GM21723 (cell line): ENCODE measurements around the gene MSLN.
A peak's percentile ranks its signal among the peaks of the same experiment; 100 is the strongest.

Source experiments
- ATAC-seq: cut with Tn5 transposase; IDR thresholded peaks from one replicate; pipeline ENCODE4 v1.9.1; 2021; ENCODE audit warnings: mild to moderate bottlenecking, moderate library complexity; ENCODE audit not compliant: unreplicated experiment

Gene MSLN

DNA sequence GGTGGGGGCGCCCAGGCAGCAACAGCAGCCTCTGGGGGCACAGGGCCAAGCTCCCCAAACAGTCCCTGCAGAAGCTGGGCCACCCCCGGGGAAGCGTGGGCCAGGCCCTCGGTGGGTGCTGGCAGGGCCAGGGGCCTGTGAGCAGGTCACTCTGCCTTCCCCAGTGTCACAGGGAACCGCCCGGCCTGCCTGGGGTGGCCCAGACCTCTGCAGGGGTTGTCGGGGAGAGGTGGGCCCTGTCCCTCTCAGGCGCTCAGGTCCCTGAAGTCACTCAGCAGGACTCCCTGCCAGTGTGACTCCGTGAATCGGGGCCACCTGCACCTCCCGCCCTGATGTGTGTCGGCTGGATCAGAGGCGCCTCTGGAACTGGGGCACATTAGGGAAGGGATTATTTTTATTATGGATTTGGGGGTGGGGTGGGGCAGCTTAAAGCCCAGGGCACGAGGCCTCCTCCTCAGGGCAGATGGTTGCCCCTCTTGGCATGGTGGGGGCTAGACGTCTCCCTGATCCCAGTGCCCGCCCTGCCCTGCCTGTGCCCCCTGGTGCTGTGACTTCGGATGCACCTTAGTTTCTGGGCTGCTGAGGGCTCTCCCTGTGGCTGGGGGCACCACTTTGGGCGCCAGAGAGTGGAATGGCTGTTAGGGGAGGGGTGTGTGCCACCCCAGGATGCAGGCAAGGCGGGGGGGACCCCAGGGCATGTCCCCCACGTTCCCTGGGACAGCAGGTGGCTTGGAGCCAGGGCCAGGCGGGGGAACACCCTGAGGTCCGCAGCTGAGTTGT lies 41.2 kb downstream of the MSLN start:
- ATAC-seq = no peak

DNA sequence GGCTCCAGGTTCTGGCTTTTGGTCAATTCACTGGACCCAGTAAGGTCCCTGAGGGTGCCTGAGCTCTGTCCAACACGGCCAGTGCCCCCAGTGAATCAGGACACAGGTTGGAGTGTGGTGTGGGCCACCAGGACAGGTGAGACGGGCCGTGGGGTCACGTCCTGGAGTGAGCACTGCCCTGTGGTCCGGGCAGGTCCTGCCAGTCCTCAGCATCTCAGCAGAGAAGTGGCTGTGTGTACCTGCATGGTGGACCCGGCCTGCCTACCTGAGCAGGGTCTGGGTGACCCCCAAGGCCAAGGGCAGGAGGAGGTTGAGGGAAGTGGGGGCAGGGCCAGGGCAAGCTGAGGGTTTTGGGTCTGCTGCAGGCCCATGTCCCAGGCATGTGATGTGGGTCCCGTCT lies 41.9 kb downstream of the MSLN start:
- ATAC-seq = no peak

DNA sequence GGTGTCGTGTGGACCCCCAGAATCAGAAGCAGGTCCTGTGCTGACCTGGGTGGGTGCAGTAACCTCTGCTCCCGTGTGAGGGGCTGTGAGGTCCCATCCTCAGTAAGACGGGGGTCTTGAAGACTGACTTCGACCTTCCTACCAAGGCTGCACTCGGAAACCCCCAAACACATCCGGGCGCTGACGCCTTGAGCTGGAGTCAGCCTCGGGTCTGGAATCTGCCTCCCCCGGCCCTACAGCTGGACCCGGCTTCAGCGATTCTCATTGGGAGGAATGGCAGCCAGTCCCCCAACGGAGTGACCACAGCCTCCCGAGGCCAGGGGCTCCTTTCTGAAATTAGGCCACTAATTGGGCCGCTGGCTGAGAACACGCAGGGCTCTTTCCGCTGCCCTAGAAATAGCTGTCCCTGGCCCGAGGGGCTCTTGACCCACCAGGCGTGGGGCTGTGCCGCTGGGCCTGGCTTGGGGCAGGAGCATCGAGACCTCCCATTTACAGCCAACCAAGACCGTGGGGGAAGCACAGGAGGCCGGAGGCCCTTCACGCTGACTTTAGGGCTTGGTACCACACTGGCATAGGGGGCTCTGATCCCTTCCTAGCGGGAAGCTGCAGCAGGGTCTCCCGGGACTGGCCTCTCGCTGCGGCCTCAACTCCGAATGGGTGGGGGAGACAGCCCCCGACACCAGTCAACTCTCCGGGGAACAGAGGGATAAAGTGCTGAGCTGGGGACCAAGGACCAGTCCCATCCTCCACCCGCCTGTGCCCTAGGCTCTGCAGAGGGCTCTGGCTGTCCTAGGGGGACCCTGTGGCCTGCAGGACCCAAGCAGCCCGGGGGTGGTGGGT lies 42.6 kb downstream of the MSLN start:
- ATAC-seq = no peak

DNA sequence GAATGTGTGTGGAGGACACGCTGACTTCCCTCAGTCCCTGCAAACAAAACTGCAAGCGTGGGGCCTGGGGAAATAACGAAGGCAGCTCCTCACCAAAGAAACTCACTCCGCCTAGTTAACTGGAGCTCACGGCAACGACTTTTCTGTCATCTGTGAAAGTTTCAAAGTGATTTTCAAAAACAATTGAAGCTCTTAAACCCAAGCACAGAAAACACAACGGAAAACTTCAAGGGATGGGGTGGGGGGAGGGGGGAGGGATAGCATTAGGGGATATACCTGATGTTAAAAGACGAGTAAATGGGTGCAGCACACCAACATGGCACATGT lies 43.2 kb downstream of the MSLN start:
- no peak for ATAC-seq

DNA sequence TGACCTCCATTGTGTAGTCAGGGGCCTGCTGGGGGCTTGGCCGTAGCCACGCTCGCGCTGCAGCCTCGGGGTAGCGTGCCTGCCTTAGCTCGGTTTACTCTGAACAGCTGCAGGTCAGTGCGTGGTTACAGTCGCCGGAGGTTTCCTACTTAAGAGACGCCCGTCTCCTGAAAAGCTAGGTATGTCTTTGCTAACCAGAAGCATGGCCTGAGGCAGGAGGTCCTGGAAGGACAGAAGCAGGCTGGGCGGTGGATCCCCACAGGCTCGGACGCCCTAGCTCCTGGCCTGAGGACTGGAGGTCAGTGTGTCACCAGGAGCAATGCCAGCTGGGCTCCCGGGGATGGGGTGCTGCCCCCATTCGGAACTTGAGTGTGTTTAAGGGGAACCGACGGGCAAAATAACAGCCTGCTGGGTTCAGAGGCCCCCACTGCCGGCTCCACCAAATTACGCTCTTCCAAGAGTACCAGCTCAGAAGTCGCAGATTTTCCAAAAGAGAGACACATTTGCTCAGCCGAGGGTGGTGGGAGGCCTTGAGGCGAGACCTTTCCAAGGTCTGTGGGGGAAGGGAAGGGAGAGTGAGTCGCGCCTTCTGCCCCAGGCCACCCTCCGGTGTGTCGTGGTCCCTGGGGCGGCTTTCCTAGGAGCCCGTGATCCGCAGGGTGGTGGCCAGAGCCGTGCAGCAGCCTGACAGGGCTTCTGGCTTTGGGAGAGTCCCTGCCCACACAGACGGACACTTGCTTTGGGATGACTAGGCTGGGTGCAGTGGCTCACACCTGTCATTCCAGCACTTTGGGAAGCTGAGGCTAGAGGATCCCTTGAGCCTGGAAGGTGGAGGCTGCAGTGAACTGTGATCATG lies 43.9 kb downstream of the MSLN start:
- no peak for ATAC-seq

DNA sequence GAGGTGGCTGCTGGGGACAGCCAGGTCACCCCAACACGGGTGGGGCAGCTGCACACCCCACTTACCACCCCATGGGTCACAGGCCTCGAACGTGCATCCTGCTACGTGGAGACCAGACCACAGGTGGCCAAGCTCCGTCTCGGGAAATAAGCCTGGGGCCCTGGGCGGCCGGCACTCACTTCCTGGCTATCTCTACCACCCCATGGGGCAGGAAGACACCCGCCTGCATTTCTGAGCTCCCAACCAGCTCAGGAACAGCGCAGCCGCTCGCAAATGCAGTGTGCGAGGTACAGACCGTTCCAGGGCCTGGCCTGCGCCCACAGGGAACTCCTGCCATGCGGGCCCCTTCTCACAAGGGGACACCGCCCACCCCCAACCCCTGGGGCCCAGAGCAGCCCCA lies 44.9 kb downstream of the MSLN start:
- no peak for ATAC-seq

DNA sequence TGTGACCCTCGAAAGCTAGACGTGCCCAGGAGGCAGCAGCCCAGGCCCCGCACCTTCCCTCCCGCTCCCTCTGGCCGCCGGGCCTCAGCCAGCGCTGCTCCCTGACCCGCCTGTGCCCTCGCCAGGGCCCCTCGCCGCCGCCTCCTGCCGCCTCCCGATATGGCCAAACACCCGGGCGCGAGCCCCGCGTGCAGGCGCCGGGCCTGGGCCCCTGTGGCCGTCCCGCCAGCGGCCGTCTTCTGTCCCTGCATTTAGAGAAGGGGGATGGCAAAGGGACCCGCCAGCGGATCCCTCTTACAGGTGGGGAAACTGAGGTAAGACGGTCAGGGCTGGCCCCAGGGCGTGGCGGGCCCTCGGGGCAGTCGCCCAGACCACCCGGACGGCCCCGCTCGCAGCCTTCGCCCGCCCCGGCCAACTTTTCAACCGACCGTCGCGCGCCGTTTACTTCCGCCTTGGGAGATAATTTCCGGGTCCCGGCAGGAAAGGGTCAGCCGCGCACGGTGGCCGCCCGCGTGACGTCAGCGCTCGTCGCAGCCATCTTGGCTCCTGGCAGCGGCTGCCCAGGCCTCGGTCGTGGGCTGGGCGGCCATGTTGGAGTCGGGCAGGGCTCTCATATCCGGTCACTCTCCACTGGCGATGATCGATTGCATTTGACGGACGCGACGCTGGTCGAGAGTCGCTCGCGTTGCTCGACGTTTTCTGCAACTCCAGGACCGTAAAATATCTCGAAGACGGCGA lies 47.0 kb downstream of the MSLN start:
- ATAC-seq = peak; percentile 85

DNA sequence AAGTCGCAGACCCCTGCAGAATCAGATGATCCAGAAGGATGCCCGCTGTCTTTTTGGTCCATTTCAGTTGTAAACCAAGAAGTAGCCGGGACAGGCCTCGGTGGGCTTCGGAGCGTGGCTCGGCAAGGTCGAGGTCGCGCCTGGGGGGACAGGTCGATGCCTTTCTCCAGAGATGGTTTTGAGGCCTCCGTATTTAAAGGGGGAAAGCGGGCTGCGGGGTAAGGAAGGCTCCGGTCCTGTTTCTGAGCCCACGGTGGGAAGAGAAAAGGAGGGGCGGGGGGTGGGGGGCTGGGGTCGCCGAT lies 47.5 kb downstream of the MSLN start:
- ATAC-seq = peak; percentile 2

DNA sequence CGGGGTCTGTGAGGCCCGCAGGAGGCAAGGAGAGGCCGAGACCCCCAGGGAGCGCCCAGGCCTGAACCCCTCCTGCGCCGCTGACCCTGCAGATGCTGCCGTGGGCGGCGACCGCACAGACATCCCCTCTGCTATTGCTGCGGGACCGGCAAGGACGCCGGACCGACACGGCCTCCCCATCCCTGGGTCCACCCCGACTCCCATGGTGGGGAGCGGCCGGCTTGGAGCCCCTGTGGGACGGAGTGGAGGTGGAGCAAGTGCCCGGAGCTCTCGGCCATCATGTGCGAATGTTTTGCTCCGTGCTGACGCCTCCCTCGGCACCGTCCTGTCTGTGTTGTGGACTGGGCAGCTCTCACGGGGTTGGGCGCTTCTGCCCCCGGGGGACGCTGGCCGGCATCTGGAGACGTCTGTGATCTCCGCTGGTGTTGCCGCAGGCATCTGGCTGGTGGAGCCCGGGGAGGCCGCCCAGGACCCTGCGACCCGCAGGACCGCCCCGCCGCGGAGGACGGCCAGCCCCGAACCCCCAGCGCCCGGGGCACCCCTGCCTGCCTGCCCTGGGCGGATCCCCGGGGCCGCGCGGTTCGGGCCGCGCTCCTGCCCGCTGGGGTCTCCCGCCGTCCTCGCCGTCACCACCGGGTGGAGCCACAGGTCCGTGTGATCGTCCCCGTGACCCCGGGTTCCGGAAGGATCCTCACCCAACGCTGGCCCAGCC lies 52.8 kb downstream of the MSLN start:
- ATAC-seq = no peak

DNA sequence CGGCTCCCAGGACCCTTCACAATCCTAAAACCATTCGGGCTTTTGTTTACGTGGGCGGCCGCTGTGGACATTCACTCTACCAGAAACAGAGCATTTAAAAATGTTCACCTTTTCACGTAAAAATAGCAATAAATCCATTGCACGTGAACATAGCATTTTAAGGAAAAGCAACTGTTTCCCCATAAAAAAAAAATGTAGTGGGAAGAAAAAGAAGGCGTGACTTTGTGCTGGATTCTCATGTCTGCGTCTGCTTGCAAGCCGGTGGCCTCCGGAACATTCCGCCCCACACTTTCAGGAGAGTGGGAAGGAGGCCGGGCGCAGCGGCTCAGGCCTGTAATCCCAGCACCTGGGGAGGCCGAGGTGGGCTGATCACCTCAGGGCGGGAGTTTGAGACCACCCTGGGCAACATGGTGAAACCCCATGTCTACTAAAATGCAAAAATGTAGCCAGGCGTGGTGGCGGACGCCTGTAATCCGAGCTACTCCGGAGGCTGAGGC lies 53.4 kb downstream of the MSLN start:
- no peak for ATAC-seq

DNA sequence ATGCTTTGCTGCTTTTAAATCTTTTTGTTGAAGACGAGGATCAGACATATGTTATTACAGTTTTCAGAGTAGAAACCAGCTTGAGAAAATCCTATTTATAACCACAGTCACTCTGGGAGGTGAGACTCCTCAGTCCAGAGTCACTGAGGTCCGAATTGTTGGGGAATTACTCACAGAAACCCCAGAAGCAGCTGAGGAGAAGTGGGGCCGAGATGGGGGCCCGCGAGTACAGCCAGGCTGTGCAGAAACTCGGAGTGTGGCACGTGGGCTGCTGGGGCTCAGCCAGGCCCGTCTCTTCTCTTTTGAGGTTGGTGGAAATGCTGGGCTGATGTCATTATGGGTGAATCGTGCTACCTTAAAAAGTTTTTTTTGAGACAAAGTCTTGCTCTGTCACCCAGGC lies 54.4 kb downstream of the MSLN start:
- no peak for ATAC-seq

DNA sequence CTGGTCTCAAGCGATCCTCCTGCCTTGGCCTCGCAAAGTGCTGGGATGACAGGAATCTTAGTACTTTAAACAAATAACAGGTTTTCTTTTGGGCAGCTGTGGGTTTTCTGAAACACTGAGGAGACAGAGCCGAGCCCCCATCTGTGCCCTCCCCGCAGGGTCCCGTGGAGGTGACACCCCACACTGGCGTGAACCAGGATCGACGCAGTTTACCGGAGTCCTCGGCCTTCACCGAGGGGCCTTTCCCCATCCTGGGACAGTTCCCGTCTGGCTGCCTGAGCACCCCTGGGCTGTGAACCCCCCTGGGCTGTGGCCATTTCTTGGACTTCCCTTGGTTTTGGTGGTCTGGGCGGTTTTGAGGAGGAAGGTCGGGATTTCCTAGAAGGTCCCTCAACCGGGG lies 55.3 kb downstream of the MSLN start:
- no peak for ATAC-seq

DNA sequence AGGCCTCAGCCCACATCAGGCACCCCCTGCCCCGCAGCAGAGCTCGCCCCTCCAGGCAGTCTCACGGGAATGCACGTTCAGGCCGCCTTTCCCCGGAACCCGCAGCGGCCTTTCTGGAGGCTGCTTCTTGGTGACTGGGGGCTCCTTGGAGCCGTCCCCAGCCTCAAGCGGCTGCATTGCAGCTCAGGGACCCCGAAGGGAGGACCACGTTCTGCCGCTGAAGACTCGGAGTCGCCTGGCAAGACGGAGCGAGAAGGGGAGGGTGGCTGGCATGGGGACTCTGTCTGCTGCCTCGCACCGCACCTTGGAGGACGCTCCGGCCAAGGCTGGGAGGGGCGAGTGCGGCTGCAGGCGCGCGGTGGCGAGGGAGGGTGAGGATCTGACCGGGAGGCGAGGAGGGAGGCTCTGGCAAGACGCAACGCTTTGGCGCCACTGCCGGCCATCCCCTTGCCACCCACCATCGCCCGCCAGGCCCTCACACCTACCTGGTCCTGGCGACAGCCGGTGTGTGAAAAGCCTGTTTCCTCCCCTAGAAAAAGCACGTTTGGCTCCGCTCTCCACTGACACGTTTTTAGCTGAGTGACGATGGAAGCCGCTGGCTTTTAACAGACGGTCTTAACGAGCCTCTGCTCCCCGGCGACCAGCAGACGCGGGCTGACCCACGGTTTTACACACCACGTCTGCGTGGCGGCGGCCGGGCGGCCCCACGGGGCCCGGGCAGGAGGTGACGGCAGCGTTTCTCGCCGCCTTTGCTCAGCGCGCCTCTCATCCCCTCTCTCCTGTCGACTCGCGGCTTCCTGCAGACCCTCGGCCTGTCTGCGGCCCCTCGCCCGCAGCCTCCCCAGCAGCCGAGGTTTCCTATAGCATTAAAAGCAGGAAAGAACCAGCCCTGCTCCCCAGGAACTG lies 56.7 kb downstream of the MSLN start:
- no peak for ATAC-seq

DNA sequence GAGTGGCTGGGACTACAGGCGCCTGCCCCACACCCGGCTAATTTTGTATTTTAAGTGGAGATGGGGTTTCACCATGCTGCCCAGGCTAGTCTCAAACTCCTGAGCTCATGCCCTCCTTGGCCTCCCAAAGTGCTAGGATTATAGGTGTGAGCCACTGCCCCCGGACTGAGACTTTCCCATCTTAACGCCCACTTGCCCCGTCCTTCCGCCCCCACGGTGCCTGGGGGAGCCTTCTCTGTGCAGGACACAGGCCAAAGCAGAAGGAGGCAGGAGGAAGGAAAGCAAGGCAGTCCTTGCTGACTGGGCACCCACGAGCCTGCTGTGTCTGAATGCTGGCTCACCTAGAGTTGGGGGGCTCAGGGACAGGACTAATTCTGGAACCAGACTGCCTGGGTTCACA lies 57.6 kb downstream of the MSLN start:
- ATAC-seq = no peak
